Spleen (tissue), 7 donors: ENCODE measurements around the gene SLC25A26.

Experiments
- POLR2A ChIP-seq, 3 donors: fragments of 450-650 bp; IDR thresholded peaks; one replicate each; pipeline ENCODE4 v1.5.1; 2017; ENCODE audit warnings: antibody characterized with exemption in 3 of 3, mild to moderate bottlenecking in 1 of 3
- POLR2AphosphoS5 ChIP-seq, 3 donors: sonication (generic); formaldehyde crosslinking; IDR thresholded peaks; one replicate each; pipeline ENCODE4 v1.5.1; 2017; ENCODE audit warnings: antibody characterized with exemption in 3 of 3
- TF ChIP-seq, protein P1 (sequence below), 11 experiments: fragments of 200-600 bp in 7 of 11; fragments of 450-650 bp in 4 of 11; sonication (generic) in 4 of 11; IDR thresholded peaks in 8 of 11; conservative IDR thresholded peaks in 3 of 11; 1 replicate in 7 of 11; 2 replicates in 4 of 11; pipeline versions ENCODE4 v1.4.0 to v1.8.0; 2016 to 2021; ENCODE audit warnings: antibody characterized with exemption in 11 of 11, inconsistent platforms in 4 of 11, mild to moderate bottlenecking in 1 of 11
- donor health status: DM: no; HTN: no; CAD: no; lungs with moderate emphysema.
- donor health status: DM: no; HTN: no; CAD: no.
- donor health status: DM: no; HTN: no; CAD: no.

DNA sequence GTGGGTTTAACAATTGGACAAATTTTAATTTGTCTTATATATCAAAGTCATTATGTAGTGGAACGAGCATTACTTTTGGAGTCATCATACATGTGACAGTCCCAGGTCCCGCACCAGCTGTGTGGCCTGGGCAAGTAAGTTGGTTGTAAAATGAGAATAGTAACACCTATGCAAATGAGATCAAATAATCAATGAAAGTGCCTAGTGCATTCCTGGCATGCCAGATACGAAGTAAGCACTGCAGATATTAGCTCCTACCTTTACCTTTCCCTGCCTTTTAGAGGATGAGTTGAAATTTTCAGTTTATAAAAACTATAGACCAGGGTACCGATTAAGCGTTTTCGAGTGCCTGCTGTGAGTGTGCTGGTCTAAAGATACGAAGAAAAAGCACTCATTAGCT is 145.9 kb downstream of the SLC25A26 start:
- TF ChIP-seq, protein P1, sequence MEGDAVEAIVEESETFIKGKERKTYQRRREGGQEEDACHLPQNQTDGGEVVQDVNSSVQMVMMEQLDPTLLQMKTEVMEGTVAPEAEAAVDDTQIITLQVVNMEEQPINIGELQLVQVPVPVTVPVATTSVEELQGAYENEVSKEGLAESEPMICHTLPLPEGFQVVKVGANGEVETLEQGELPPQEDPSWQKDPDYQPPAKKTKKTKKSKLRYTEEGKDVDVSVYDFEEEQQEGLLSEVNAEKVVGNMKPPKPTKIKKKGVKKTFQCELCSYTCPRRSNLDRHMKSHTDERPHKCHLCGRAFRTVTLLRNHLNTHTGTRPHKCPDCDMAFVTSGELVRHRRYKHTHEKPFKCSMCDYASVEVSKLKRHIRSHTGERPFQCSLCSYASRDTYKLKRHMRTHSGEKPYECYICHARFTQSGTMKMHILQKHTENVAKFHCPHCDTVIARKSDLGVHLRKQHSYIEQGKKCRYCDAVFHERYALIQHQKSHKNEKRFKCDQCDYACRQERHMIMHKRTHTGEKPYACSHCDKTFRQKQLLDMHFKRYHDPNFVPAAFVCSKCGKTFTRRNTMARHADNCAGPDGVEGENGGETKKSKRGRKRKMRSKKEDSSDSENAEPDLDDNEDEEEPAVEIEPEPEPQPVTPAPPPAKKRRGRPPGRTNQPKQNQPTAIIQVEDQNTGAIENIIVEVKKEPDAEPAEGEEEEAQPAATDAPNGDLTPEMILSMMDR (IDR thresholded peaks at IDR 0.05 in 8 of 11, conservative IDR thresholded peaks at IDR 0.05 in 3 of 11): no peak
- no peak for TF ChIP-seq POLR2A (IDR thresholded peaks at IDR 0.05)
- no peak for TF ChIP-seq POLR2AphosphoS5 (IDR thresholded peaks at IDR 0.05)
